DMS153 treated with DMSO at 0.1 percent for 48 hours (cell line): ENCODE data around the gene DYNLT1.
"Not testable (repeated sequence)": the region's sequence is repeated elsewhere in the genome, so short reads cannot be mapped to it uniquely, and the experiment has no call there.

Experiments
- DNase-seq: peaks from one replicate; lab custom pipeline; 2025; ENCODE audit not compliant: unreplicated experiment; lab: John Stamatoyannopoulos, UW

The DYNLT1 gene

GRCh38 chr6:158644231-158645063 lies at the start of gene DYNLT1:
DYNLT1 (minus strand) TSS chr6:158644743; CDS start chr6:158644708, 35 bp downstream.
- peak; percentile 85 for DNase-seq

- no peak for DNase-seq
Observed at GRCh38 chr6:158688860-158689259, 44.3 kb upstream of the DYNLT1 start.

- DNase-seq = no peak
Observed at GRCh38 chr6:158687506-158687905, 43.0 kb upstream of the DYNLT1 start.

- DNase-seq = no peak
Observed at GRCh38 chr6:158686791-158687381, 42.3 kb upstream of the DYNLT1 start.

GRCh38 chr6:158686311-158686710 lies 41.8 kb upstream of the DYNLT1 start:
- DNase-seq = peak; percentile 12

GRCh38 chr6:158684745-158685324 lies 40.3 kb upstream of the DYNLT1 start:
- no peak for DNase-seq

- DNase-seq = no peak
Observed at GRCh38 chr6:158684311-158684710, 39.8 kb upstream of the DYNLT1 start.

GRCh38 chr6:158680481-158680880 lies 35.9 kb upstream of the DYNLT1 start:
- DNase-seq = no peak

- DNase-seq = no peak
Observed at GRCh38 chr6:158680015-158680414, 35.5 kb upstream of the DYNLT1 start.

- DNase-seq = no peak
Observed at GRCh38 chr6:158677906-158678578, 33.5 kb upstream of the DYNLT1 start.

- not testable (repeated sequence) for DNase-seq
Observed at GRCh38 chr6:158677094-158677493, 32.6 kb upstream of the DYNLT1 start.

GRCh38 chr6:158674342-158675131 lies 30.0 kb upstream of the DYNLT1 start:
- no peak for DNase-seq

- DNase-seq = no peak
Observed at GRCh38 chr6:158672726-158673125, 28.2 kb upstream of the DYNLT1 start.

- not testable (repeated sequence) for DNase-seq
Observed at GRCh38 chr6:158672119-158672518, 27.6 kb upstream of the DYNLT1 start.

GRCh38 chr6:158669145-158670035 lies 24.8 kb upstream of the DYNLT1 start:
- DNase-seq = no peak

- no peak for DNase-seq
Observed at GRCh38 chr6:158668707-158669103, 24.2 kb upstream of the DYNLT1 start.

- DNase-seq = no peak
Observed at GRCh38 chr6:158667360-158667981, 22.9 kb upstream of the DYNLT1 start.

- DNase-seq = no peak
Observed at GRCh38 chr6:158666628-158667359, 22.3 kb upstream of the DYNLT1 start.

- DNase-seq = no peak
Observed at GRCh38 chr6:158665332-158665731, 20.8 kb upstream of the DYNLT1 start.
